Limb (tissue), 2 donors: Measurements from ENCODE around the gene EZH1.

Experiments
- DNase-seq, 2 donors: peaks; one replicate each; pipeline ENCODE4 v3.0.0-alpha.2; 2016; ENCODE audit errors: extremely low spot score in 2 of 2

The EZH1 gene

DNA sequence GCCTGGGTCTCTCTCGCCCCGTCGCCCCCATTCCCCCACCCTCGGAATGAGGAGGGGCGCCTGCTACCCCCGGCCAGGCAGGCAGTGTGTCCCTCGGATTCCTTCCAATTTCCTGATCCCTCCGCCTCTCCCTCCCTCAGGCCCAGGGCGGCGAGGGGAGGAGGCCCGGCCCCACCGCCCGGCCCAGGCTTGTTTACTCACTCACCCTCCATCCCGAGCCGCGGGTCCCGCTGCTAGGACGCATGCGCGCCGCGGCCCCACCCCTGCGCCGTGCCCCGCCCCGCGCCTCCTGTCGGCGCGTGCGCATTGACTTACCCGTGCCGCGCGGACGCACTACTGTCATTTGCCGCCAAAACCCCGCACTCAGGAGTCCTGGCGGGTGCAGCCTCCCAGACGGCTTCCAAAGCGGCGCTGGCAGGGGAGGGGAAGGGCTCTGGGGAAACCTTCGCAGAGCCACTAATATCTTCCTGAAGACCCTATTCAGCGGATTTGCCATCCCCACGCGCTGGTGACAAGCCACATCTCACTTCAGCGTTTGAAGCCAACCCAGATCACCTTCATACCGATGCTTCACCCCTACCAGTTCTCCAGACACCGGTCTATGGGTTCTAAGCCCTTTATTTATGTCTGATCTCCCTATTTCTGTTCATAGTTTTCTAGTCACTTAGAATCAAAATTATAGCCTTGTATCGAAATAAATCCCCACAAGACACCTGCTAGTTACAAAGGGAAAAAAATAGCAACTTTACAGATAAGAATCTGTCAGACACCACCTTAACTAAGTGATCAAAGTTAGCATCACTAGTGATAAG lies at the start of gene EZH1:
TSS of gene EZH1 (minus strand) at position 235 of the 812 bp plus-strand sequence. CDS start 16,099 bp downstream, outside the sequence.
- DNase-seq = peak; percentile 93 to 96

DNA sequence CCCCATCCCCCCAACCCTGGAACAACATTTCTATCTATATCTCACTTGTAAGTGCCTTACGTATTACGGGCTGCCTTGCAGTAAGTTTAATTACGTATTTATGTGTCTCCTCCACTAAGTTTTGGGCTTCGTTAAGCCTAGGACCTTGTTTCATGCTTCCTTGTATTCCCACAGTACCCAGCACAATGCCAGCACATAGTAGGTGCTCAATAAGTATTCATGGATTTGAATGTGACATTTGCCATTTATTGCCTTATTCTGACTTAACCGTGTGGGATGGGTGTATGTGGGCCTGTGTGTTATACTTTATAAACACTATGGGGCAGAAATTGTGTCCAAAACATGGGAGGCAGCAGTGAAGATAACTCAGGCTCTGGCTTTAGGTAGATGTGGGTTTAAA lies 47.7 kb upstream of the EZH1 start:
- no peak for DNase-seq

DNA sequence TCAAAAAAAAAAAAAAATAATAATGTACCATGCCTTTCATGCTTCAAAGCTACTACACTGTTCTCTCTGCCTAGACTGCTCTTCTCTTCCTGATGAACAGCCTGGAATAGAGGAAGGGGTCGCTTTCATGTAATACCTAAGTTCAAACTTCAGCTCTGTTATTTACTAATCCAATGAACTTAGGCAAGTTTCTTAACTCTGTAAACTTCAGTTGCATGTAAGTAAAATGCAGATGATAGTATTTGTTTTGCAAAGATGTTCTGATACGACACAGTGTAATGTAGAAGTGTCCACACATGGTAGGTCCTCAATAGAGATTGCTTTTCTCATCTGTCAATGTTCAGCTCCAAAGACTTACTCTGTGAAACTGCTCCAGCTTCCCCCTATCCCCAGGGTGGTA lies 47.1 kb upstream of the EZH1 start:
- no peak for DNase-seq

DNA sequence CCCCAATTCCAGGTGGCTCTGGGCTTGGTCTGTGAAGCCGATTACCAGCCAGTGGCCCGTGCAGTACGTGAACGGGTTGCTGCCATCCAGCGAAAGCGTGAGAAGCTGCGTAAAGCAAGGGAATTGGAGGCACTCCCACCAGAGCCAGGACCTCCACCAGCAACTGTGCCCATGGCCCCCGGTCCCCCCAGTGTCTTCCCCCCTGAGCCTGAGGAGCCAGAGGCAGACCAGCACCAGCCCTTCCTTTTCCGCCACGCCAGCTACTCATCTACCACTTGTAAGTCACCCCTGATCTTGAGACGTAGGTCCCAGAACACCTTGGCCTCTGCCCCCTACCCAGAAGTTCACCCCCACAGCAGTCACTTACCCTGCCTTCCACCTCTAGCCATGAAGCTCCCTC lies 42.4 kb upstream of the EZH1 start:
- DNase-seq = no peak

DNA sequence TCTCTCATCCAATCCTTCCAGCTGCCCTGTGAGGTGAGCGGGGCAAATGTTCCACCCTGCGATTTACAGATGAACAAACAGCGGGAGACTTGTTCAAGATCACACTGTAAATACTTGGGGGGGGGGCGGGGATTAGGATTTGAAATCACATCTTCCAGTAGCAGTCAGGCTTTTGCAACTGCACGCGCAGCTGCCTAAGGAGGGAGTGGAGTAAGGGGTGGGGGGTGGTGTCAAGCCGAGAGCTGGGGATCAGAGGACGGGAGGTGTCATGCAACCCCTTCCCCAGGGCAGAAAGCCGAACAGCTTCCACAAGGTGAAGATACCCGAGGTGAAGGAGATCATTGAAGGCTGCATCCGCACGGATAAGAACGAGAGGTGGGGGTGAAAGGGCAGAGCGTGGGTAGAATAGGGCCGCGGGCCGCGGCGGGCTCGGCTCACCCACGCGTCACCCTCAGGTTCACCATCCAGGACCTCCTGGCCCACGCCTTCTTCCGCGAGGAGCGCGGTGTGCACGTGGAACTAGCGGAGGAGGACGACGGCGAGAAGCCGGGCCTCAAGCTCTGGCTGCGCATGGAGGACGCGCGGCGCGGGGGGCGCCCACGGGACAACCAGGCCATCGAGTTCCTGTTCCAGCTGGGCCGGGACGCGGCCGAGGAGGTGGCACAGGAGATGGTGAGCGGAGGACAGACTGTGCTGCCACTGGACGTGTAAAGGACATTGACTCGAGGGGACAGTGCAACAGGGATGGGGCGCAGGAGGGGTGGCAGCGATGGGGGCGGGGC lies 40.2 kb upstream of the EZH1 start:
- no peak for DNase-seq

DNA sequence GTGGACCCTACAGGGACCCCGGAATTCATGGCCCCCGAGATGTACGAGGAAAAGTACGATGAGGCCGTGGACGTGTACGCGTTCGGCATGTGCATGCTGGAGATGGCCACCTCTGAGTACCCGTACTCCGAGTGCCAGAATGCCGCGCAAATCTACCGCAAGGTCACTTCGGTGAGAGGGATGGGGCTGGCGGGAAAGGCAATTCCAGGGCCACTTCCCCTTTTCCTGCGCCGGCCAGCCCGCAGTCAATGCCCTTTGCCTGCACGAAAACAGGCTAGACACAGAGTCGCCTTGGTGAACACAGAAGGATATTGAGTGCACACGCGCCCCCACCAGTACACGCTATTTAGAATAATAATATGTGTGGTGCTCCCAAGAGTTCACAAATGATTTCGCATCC lies 39.6 kb upstream of the EZH1 start:
- DNase-seq = no peak

DNA sequence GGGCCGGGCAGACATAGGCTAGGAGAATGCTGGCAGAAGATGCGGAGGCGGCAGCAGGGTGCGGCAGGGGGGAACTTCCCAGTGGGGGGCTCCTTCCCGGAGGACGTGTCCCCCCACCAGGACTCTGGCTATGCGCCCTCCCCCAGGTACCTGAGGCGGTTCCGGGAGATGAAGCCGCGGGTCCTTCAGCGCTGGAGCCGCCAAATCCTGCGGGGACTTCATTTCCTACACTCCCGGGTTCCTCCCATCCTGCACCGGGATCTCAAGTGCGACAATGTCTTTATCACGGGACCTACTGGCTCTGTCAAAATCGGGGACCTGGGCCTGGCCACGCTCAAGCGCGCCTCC lies 38.9 kb upstream of the EZH1 start:
- no peak for DNase-seq

DNA sequence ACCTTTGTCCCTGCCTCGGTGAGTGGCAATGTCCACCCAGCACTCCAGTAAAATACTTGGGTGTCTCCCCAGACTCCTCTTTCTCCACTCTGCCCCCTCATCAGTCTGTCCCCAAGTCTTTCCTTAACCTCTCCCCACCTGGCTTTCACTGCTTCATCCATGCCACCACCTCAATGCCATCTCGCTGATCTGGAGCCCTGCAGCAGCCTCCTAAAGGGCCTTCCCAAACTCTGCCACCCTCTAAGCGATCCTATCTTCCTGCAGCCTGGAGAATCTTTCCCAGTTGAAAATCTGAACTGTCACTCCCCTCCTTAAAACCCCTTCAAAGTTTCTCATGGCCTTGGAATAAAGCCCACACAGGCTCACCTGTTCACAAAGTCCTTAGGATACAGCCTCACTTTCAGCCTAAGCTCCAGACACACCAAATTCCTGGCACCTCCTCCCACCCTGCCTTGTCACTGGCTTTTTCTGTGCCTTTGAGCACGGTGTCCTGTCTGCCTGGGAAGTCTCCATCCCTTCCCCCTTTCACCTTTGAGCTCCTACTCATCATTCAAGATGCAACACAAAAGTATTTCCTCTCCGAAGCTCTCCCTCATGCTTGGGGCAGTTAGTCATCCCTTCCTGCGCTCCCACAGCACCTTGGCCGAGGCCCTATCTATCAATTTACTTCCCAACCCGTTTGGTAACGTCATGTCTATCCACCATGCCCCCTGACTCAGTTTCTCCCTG lies 38.4 kb upstream of the EZH1 start:
- DNase-seq = no peak

DNA sequence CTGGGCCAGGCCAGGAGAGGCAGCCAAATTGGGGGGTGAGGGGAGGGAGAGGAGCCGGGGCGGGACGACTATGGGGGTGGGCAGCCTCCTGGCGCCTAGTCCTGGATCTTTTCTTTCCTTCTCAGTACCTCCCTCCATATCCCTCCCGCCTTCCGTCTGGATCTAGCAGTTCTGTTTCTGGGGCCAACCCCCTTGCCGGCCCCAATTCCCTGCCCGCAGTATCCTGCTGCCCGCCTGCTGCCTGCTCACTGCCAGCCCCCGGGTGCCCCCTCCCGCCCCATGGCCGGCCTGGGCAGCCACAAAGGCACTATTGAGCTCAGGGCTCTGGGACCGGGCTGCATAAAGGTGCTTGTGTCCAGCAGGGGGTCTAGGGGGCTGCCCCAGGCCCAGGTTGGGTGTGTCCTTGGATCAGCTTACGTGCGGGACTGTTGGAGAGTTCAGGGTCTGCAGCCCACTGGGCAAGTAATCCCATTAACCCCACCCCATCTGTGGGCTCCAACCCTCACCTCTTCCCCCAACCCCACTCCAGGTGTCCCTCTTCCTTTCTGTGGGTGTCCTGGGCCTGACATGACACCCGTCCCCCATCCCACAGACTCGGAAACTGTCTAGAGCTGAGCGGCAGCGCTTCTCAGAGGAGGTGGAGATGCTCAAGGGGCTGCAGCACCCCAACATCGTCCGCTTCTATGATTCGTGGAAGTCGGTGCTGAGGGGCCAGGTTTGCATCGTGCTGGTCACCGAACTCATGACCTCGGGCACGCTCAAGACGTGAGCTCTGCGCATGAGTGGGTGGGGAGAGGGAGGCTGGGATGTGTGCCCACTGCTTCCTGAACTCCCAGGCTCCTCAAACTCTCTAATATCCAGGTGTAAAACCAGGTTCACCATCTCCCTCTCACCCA lies 37.6 kb upstream of the EZH1 start:
- peak in 1 of 2 donors; percentile 71 for DNase-seq

DNA sequence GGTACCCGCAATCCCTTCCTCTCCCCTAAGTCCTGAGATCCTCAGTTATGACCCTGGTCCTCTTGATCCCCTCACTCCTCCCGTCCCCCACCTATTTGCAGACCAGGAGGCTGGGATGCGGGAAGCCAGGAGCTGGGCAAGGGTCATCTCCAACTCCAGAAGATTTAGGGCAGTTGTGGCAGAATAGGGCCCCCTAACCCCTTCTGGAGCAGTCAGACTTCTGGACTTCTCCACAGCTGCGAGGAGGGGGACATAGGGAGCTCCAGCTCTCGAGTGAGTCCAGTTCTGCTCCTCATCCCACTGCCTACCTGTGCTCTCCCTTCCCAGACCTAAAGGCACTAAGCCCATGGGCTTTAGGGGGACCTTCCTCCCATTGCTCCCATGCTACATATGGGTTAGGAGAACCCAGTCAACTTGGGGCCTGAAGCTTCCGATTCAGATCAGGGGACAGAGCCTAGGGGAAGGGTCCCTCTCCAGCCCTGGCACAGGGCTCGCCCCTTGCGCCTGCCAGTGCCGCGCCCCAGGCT lies 36.9 kb upstream of the EZH1 start:
- DNase-seq = no peak

DNA sequence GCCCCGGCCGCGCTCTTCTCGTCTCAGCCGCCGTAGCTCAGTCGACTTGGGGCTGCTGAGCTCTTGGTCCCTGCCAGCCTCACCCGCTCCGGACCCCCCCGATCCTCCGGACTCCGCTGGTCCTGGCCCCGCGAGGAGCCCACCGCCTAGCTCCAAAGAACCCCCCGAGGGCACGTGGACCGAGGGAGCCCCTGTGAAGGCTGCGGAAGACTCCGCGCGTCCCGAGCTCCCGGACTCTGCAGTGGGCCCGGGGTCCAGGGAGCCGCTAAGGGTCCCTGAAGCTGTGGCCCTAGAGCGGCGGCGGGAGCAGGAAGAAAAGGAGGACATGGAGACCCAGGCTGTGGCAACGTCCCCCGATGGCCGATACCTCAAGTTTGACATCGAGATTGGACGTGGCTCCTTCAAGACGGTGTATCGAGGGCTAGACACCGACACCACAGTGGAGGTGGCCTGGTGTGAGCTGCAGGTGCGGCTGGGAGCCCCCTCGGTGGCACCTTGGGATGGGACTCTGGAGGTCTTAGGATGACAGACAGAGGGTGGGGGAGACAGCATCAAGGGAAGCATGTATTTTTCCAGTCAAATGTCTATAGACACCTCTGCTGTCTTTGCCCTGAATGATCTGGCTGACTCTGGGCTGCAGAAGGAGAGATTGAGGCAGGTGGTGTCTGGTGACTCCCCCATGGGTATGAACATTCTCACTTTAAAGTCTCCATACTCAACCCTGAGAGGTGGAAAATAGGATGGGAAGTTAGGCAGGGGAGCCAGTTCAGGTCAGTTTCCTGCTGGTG lies 36.2 kb upstream of the EZH1 start:
- no peak for DNase-seq

DNA sequence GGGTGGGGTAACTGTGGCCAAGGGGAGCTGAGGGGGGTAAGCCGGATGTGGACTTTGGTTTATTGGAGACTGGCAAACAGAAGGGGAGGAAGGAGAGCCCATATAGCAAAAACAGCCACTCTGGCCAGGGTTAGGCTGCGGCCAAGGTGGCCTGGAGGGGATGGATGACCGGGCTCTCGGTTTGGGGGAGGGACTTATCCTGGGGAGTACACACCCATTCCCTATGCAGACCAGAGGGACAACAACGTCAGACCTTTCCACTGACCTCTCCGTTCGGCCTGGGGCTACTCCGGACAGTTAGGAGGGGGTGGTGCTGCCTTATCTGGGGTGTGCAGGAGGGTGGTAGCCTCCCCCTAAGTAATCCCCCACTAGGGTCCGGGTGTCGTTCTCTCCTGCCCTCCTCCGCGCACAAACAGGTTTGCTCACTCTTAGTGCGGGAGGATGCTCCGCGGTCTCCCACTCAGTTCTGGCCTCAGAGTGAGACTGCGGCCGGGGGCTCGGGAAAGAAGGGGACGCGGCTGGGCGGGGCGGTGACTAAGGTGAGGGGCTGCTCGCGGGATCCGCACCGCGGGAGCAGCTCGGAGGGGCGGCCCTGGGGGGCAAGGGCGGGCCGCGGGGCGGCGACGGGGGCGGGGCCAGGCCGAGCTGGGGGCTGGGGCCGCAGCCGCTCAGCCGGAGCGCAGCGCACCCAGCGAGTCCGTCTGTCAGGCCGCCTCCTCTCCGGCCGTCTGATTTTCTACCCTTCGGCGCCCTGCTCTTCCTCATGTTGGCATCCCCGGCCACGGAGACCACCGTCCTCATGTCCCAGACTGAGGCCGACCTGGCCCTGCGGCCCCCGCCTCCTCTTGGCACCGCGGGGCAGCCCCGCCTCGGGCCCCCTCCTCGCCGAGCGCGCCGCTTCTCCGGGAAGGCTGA lies 35.4 kb upstream of the EZH1 start, which contains the start of gene WNK4:
TSS of gene WNK4 (plus strand) at position 675 of the 915 bp plus-strand sequence. CDS start at position 764, 89 bp downstream.
- DNase-seq = peak in 1 of 2 donors; percentile 71

DNA sequence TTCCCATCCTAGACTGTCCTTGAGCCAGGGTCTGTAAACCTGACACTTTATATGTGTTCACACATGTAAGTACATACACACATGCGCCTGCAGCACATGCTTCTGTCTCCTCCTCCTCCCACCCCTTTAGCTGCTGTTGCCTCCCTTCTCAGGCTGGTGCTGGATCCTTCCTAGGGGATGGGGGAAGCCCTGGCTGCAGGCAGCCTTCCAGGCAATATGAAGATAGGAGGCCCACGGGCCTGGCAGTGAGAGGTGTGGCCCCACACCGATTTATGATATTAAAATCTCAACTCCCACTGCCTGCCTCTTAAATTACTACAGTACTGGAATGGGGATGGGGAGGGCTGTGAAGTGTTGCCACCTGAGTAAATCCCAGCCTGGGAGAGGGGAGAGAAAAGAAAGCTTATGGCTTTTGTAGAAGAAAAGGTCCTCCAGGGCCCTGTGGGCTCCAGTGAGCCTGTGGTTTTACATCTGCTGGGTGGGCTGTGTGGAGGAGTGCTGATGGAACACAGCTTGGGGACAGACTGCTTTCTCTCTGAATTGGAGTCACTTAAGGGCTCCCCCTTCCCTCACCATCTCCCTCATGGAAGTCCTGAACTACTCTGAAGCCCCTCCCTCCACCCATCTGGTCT lies 34.6 kb upstream of the EZH1 start:
- no peak for DNase-seq

DNA sequence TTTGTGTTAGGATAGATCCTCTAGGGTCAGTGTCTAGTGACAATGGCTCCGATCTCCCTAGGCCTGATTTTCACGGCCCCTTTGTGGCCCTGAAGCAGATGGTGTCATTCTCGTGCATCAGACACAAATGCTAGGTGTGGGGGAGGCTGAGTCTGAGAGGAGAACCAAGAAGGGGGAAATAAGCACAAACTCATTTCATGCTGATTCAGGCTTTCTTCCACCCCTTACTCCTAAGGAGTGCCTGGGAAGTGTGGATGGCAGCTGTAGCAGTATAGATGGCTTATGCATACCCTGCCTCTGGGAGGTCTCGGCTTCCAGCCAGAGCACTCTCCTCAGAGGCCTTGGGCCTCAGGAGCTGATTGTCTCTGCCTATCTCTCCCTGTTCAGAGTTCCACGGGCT lies 33.7 kb upstream of the EZH1 start:
- no peak for DNase-seq

DNA sequence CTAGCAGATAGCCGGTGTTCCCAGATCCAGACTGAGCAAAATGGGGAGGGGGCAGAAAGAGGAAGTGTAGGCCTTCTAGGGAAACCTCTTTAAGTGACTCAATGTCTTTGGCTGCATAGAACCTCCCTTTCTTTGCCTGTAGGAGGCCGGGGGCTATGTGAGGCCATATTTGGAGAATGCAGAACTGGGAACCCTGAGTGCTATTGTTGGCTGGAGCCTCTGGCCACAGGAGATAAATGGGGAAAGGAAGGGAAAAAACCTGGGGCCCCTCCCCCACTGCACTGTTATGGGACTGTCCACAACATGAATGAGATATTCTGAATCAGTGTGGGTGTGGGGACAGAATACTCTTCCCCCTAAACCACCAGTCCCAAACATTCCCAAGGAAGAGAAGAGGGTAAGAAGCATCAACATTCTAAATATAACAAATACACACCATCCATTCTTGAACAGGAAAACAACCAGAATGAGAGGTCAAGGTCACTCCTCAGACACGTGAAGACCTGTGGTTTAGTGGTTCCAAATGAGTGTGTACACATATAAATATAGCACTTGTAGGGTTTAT lies 30.8 kb upstream of the EZH1 start:
- no peak for DNase-seq

DNA sequence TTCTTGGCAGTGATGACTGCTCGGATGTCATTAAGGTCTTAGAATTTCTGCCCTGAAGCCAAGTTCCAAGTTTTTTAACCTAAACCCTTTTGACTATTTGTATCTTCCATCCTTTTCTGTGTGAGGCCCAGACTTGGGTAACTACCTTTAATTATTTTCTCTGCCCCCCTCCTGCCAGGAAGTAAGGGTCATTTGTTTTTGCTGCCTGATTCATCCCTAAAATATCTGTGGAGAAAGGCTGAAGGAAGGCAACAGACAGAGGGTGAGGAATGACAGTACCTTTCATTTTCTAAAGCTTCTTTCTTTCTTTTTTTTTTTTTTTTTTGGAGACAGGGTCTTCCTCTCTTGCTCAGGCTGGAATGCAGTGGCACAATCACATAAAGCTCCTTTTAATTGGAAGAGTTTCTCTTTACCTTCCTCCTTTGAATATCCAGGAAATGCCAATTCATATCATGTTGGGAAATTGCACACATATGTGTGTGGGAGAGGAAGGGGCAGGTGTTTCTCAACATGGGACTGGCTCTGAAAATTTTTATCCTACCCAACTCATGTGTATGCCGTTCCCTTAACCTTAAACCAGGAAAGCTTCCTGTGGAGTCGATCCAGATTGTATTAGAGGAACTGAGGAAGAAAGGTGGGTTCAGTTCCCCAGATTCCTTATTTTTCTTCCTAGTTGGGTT lies 29.4 kb upstream of the EZH1 start:
- no peak for DNase-seq

DNA sequence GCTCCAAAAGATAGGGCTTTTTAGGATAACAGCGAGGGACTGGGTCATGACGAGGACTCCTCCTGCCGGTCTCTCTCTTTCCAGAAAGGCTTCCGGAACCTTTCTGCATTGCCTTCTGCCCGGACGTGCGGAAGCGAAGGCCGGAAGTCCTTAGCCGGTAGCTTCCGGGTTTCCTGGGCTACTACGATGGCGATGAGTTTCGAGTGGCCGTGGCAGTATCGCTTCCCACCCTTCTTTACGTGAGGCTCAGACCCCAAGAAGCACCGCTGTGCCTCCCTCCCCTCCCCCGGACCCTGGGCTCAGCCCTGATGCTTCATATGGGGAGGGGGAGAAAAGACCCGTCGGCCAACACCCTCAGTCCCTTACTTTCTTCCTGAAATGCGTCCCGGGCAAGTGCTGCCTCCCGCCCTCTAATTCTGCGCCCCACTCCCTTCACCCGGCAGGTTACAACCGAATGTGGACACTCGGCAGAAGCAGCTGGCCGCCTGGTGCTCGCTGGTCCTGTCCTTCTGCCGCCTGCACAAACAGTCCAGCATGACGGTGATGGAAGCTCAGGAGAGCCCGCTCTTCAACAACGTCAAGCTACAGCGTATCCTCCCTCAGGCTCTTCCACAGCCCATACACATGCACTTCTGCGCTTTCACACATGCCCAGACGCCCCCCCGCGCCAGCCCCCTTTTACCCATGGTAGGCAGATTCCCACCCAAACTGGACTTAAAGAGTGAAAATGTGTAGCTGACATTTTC lies 28.6 kb upstream of the EZH1 start, which contains the start of gene VPS25:
TSS of gene VPS25 (plus strand) at position 160 of the 746 bp plus-strand sequence. CDS start at position 187, 27 bp downstream.
- DNase-seq = peak; percentile 83 to 85
